HepG2 (cell line): ENCODE data around the gene ACAT1. TPM values are rescaled to one million over a fixed set of nuclear protein-coding genes. Genes with fewer than 3 reads are reported as not detected.
A peak's percentile ranks its signal among the peaks of the same experiment; 100 is the strongest.

ENCODE experiments used
- ARHGAP35 ChIP-seq: sonication (generic); formaldehyde crosslinking; IDR thresholded peaks from 2 replicates; pipeline ENCODE4 v1.9.0; 2022; ENCODE audit warnings: mild to moderate bottlenecking, inconsistent platforms, moderate library complexity, missing genetic modification reagents, borderline replicate concordance
- CREM ChIP-seq, 2 experiments: sonication (generic) in 1 of 2; formaldehyde crosslinking in 1 of 2; IDR thresholded peaks; 2 replicates each; pipeline versions ENCODE4 v1.4.0 to v1.6.1; 2016 to 2020; ENCODE audit warnings: antibody characterized with exemption in 1 of 2, mild to moderate bottlenecking in 1 of 2, missing genetic modification reagents in 1 of 2
- DPF2 ChIP-seq: sonication (generic); formaldehyde crosslinking; IDR thresholded peaks from 2 replicates; pipeline ENCODE4 v1.4.0; 2020; ENCODE audit warnings: mild to moderate bottlenecking, low read depth, missing genetic modification reagents, borderline replicate concordance
- EEA1 ChIP-seq: sonication (generic); formaldehyde crosslinking; IDR thresholded peaks from 2 replicates; pipeline ENCODE4 v1.5.1; 2020; ENCODE audit warnings: mild to moderate bottlenecking, missing genetic modification reagents, borderline replicate concordance
- NR2F6 ChIP-seq, 2 experiments: IDR thresholded peaks; 2 replicates each; pipeline ENCODE4 v1.6.1; 2016; ENCODE audit warnings: antibody characterized with exemption in 1 of 2, mild to moderate bottlenecking in 1 of 2
- RNF2 ChIP-seq: fragments of 450-650 bp; conservative IDR thresholded peaks from 2 replicates; pipeline ENCODE4 v1.6.1; 2016; ENCODE audit warnings: low read depth
- RXRA ChIP-seq: sonication (generic); formaldehyde crosslinking; IDR thresholded peaks from 2 replicates; pipeline ENCODE4 v1.5.1; 2020; ENCODE audit warnings: missing genetic modification reagents
- SETDB1 ChIP-seq: sonication (generic); formaldehyde crosslinking; IDR thresholded peaks from 2 replicates; pipeline ENCODE4 v1.5.1; 2020; ENCODE audit warnings: missing genetic modification reagents, mild to moderate bottlenecking, borderline replicate concordance
- TARDBP ChIP-seq: sonication (generic); formaldehyde crosslinking; IDR thresholded peaks from 2 replicates; pipeline ENCODE4 v1.8.0; 2022; ENCODE audit warnings: mild to moderate bottlenecking, missing genetic modification reagents
- ZNF24 ChIP-seq: fragments of 450-650 bp; IDR thresholded peaks from 2 replicates; pipeline ENCODE4 v1.6.1; 2017; ENCODE audit warnings: antibody characterized with exemption, mild to moderate bottlenecking
- ZNF276 ChIP-seq: sonication (generic); formaldehyde crosslinking; IDR thresholded peaks from 2 replicates; pipeline ENCODE4 v1.4.0; 2020; ENCODE audit warnings: mild to moderate bottlenecking, low read depth, missing genetic modification reagents
- ZSCAN30 ChIP-seq: sonication (generic); formaldehyde crosslinking; IDR thresholded peaks from 2 replicates; pipeline ENCODE4 v1.5.0; 2020; ENCODE audit warnings: mild to moderate bottlenecking, missing genetic modification reagents
- ZXDC ChIP-seq: sonication (generic); formaldehyde crosslinking; IDR thresholded peaks from 2 replicates; pipeline ENCODE4 v1.5.0; 2020; ENCODE audit warnings: mild to moderate bottlenecking, missing genetic modification reagents
- polyA plus RNA-seq, 8 experiments: library from polyadenylated mRNA; depleted of rRNA in 3 of 8; stranded (reverse) in 7 of 8; unstranded in 1 of 8; fragments of >200 nt; fragmentation: Illumina TruSeq in 4 of 8; extraction: Trizol in 4 of 8; gene quantifications; 2 replicates each; pipeline versions ENCODE4 v1.2.1 to v1.2.3, GENCODE V29; 2011 to 2016; ENCODE audit warnings: low read depth in 4 of 8, missing spikeins in 1 of 8, mixed read lengths in 1 of 8; ENCODE audit not compliant: insufficient read depth in 1 of 8
- total RNA-seq, 5 experiments: library from RNA; depleted of rRNA; stranded (reverse); fragments of >200 nt; fragmentation: Illumina TruSeq; extraction: Trizol; gene quantifications; 2 replicates each; pipeline ENCODE4 v1.2.3, GENCODE V29; 2016; ENCODE audit warnings: low read depth in 1 of 5
- TF ChIP-seq, protein P1 (sequence below): sonication (generic); formaldehyde crosslinking; IDR thresholded peaks from 2 replicates; pipeline ENCODE4 v1.4.0; 2020; ENCODE audit warnings: low read depth, mild to moderate bottlenecking, missing genetic modification reagents
- TF ChIP-seq, protein P2 (sequence below): sonication (generic); formaldehyde crosslinking; IDR thresholded peaks from 2 replicates; pipeline ENCODE4 v1.5.0; 2020; ENCODE audit warnings: missing genetic modification reagents

Gene ACAT1
- total and polyA plus RNA-seq, 2 of the 13 experiments (the other 11 are each of a cell fraction or from before 2014, with no cell fraction given): 103 to 165 TPM

GRCh38 chr11:108177570-108177969 lies 56.2 kb downstream of the ACAT1 start (continued):
- TF ChIP-seq ZNF276 (no peak), ZXDC (CRISPR knock-in tag) (no peak), CREM (IDR thresholded peaks at IDR 0.05) (no peak), CREM (CRISPR knock-in tag; IDR thresholded peaks at IDR 0.05) (no peak), EEA1 (CRISPR knock-in tag) (no peak), ZSCAN30 (no peak), ZNF24 (no peak), NR2F6 (IDR thresholded peaks at IDR 0.05) (peak; percentile 81), NR2F6 (CRISPR knock-in tag; IDR thresholded peaks at IDR 0.05) (peak; percentile 93), SETDB1 (no peak), ARHGAP35 (no peak), DPF2 (no peak), TARDBP (CRISPR knock-in tag) (no peak), RXRA (CRISPR knock-in tag) (peak; percentile 74; the same call in 1 of the 2 replicates), RNF2 (no peak)
- TF ChIP-seq, protein P1, sequence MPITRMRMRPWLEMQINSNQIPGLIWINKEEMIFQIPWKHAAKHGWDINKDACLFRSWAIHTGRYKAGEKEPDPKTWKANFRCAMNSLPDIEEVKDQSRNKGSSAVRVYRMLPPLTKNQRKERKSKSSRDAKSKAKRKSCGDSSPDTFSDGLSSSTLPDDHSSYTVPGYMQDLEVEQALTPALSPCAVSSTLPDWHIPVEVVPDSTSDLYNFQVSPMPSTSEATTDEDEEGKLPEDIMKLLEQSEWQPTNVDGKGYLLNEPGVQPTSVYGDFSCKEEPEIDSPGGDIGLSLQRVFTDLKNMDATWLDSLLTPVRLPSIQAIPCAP (CRISPR knock-in tag): no peak
- TF ChIP-seq, protein P2, sequence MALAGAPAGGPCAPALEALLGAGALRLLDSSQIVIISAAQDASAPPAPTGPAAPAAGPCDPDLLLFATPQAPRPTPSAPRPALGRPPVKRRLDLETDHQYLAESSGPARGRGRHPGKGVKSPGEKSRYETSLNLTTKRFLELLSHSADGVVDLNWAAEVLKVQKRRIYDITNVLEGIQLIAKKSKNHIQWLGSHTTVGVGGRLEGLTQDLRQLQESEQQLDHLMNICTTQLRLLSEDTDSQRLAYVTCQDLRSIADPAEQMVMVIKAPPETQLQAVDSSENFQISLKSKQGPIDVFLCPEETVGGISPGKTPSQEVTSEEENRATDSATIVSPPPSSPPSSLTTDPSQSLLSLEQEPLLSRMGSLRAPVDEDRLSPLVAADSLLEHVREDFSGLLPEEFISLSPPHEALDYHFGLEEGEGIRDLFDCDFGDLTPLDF (CRISPR knock-in tag): no peak
